GM23248 (cell line): ENCODE measurements around the gene ADRM1. TPM values are rescaled to one million over a fixed set of nuclear protein-coding genes. Genes with fewer than 3 reads are reported as not detected.

Experiments
- DNase-seq: peaks from one replicate; pipeline ENCODE4 v3.0.0-alpha.2; 2015
- H2AFZ ChIP-seq: fragments of 200-600 bp; sonication (generic); 2 replicates; pipeline ENCODE4 v1.6.1; 2016; ENCODE audit warnings: antibody characterized with exemption
- H3F3A ChIP-seq: fragments of 200-600 bp; sonication (generic); 2 replicates; pipeline ENCODE4 v1.6.1; 2016; ENCODE audit warnings: mild to moderate bottlenecking, antibody characterized with exemption, mixed run types; ENCODE audit not compliant: insufficient read depth
- H3K27ac ChIP-seq: fragments of 200-600 bp; sonication (generic); 2 replicates; pipeline ENCODE4 v1.5.1; 2016; ENCODE audit warnings: mild to moderate bottlenecking
- H3K27me3 ChIP-seq: fragments of 200-600 bp; sonication (generic); replicated peaks from 2 replicates; pipeline ENCODE4 v1.6.1; 2016; ENCODE audit warnings: mild to moderate bottlenecking; ENCODE audit not compliant: insufficient read depth
- H3K36me3 ChIP-seq: fragments of 200-600 bp; sonication (generic); 2 replicates; pipeline ENCODE4 v1.6.1; 2016; ENCODE audit warnings: low read depth, mild to moderate bottlenecking
- H3K4me1 ChIP-seq: fragments of 200-600 bp; sonication (generic); 2 replicates; pipeline ENCODE4 v1.6.1; 2016; ENCODE audit warnings: mild to moderate bottlenecking; ENCODE audit not compliant: insufficient read depth
- H3K4me2 ChIP-seq: fragments of 200-600 bp; sonication (generic); one replicate; pipeline ENCODE4 v1.6.1; 2016; ENCODE audit warnings: mild to moderate bottlenecking; ENCODE audit not compliant: unreplicated experiment
- H3K4me3 ChIP-seq: fragments of 200-600 bp; sonication (generic); 2 replicates; pipeline ENCODE4 v1.5.1; 2016; ENCODE audit warnings: mild to moderate bottlenecking
- H3K79me2 ChIP-seq: fragments of 200-600 bp; sonication (generic); 2 replicates; pipeline ENCODE4 v1.6.1; 2016; ENCODE audit warnings: mild to moderate bottlenecking; ENCODE audit not compliant: insufficient read depth
- H3K9ac ChIP-seq: fragments of 200-600 bp; sonication (generic); 2 replicates; pipeline ENCODE4 v1.6.1; 2016; ENCODE audit warnings: mild to moderate bottlenecking
- H3K9me2 ChIP-seq: fragments of 200-600 bp; sonication (generic); 2 replicates; pipeline ENCODE4 v1.6.1; 2016; ENCODE audit warnings: mixed run types, mild to moderate bottlenecking, moderate library complexity; ENCODE audit not compliant: insufficient read depth
- H3K9me3 ChIP-seq: fragments of 200-600 bp; sonication (generic); one replicate; pipeline ENCODE4 v1.6.1; 2017; ENCODE audit warnings: low read depth
- H4K20me1 ChIP-seq: fragments of 200-600 bp; sonication (generic); 2 replicates; pipeline ENCODE4 v1.6.0; 2016; ENCODE audit not compliant: insufficient read depth
- EZH2 ChIP-seq: fragments of 200-600 bp; sonication (generic); IDR thresholded peaks from 2 replicates; pipeline ENCODE4 v1.6.1; 2018; ENCODE audit warnings: antibody characterized with exemption, mild to moderate bottlenecking; ENCODE audit not compliant: insufficient read depth, poor library complexity, severe bottlenecking
- EZH2phosphoT487 ChIP-seq: fragments of 200-600 bp; sonication (generic); IDR thresholded peaks from 2 replicates; pipeline ENCODE4 v1.6.1; 2018; ENCODE audit warnings: antibody characterized with exemption, moderate library complexity, mild to moderate bottlenecking, low read depth; ENCODE audit not compliant: insufficient read depth
- WGBS, 2 experiments: methylation state at CpG; one replicate each; pipeline ENCODE4 v1.1.6; 2015 to 2017; ENCODE audit warnings: low lambda C conversion rate in 2 of 2, low coverage in 1 of 2; ENCODE audit errors: missing lambda C conversion rate in 2 of 2; 5-methylcytosine and 5-hydroxymethylcytosine counted together
- in situ Hi-C: fragments of 300-500 bp; cut with MboI; formaldehyde crosslinking; loops from 2 replicates; pipeline ENCODE4 v1.15.0; 2020
- polyA plus RNA-seq: library from polyadenylated mRNA; unstranded; fragments of >200 nt; fragmentation: Nextera tagmentation; extraction: Ambion mirVana; gene quantifications from 2 replicates; pipeline ENCODE4 v1.2.1, GENCODE V29; 2016
- total RNA-seq: library from RNA; depleted of rRNA; stranded (reverse); fragments of >200 nt; shearing (Covaris generic); gene quantifications from 2 replicates; pipeline ENCODE4 v1.2.3, GENCODE V29; 2014

Gene ADRM1
- total and polyA plus RNA-seq, 2 experiments from 2014 or later: 138 to 162 TPM

- no peak for TF ChIP-seq EZH2phosphoT487
- no peak for TF ChIP-seq EZH2
- DNase-seq: no peak
- no peak overlapping the region for H3K9ac ChIP-seq
- H3K4me1 ChIP-seq: no peaks in the 10 kb centered on the region
- H3K9me2 ChIP-seq: no peaks in the 10 kb centered on the region
- in situ Hi-C loops: no loop called here
- no peaks in the 10 kb centered on the region for H3K27me3 ChIP-seq
- peaks cover 7% of the 10 kb centered on the region for H3K79me2 ChIP-seq
- H3K9me3 ChIP-seq: no peaks in the 10 kb centered on the region
- H4K20me1 ChIP-seq: no peaks in the 10 kb centered on the region
- H2AFZ ChIP-seq: no peak overlapping the region
- H3K4me2 ChIP-seq: no peak overlapping the region
- no peaks in the 10 kb centered on the region for H3F3A ChIP-seq
- peaks cover 5% of the 10 kb centered on the region for H3K36me3 ChIP-seq
- 75 to 84% methylated on average over 7 of the region's 7 CpGs for WGBS, 2 experiments
- H3K4me3 ChIP-seq: no peak overlapping the region
- no peak overlapping the region for H3K27ac ChIP-seq
These were observed 34.4 kb upstream of the ADRM1 start for GRCh38 chr20:62268228-62268900.

- Histone ChIP-seq H3K36me3 (peaks cover 5% of the 10 kb centered on the region), H2AFZ (no peak overlapping the region), H3K4me1 (no peaks in the 10 kb centered on the region), H3K9me2 (no peaks in the 10 kb centered on the region), H3K79me2 (peaks cover 7% of the 10 kb centered on the region), H3F3A (no peaks in the 10 kb centered on the region), H3K9me3 (no peaks in the 10 kb centered on the region), H3K9ac (no peak overlapping the region), H3K27me3 (no peaks in the 10 kb centered on the region), H3K4me2 (no peak overlapping the region), H3K27ac (no peak overlapping the region), H3K4me3 (no peak overlapping the region), H4K20me1 (no peaks in the 10 kb centered on the region)
- 91% methylated on average over 14 of the region's 14 CpGs for WGBS, 2 experiments
- in situ Hi-C loops: no loop called here
- DNase-seq: no peak
- TF ChIP-seq EZH2 (no peak), EZH2phosphoT487 (no peak)
These were observed 33.4 kb upstream of the ADRM1 start for GRCh38 chr20:62269378-62269777.

- TF ChIP-seq EZH2 (no peak), EZH2phosphoT487 (no peak)
- DNase-seq: no peak
- Histone ChIP-seq H4K20me1 (no peaks in the 10 kb centered on the region), H3K36me3 (peaks cover under 1% of the 10 kb centered on the region; the same call in 1 of the 2 replicates), H3K9me3 (no peaks in the 10 kb centered on the region), H3K4me2 (no peak overlapping the region), H3K9me2 (no peaks in the 10 kb centered on the region), H3K4me1 (no peaks in the 10 kb centered on the region), H3K4me3 (no peak overlapping the region), H3K79me2 (peaks cover 7% of the 10 kb centered on the region), H3K9ac (no peak overlapping the region), H2AFZ (no peak overlapping the region), H3K27ac (no peak overlapping the region), H3K27me3 (no peaks in the 10 kb centered on the region), H3F3A (no peaks in the 10 kb centered on the region)
- 85 to 87% methylated on average over 17 of the region's 17 CpGs for WGBS, 2 experiments
- in situ Hi-C loops: no loop called here
These were observed 32.9 kb upstream of the ADRM1 start for GRCh38 chr20:62269871-62270270.

GRCh38 chr20:62272200-62272599, 30.6 kb upstream of the ADRM1 start:
- H3K36me3 ChIP-seq: no peaks in the 10 kb centered on the region; the same call in 1 of the 2 replicates
- H3K79me2 ChIP-seq: peaks cover 4% of the 10 kb centered on the region
- 81 to 82% methylated on average over 10 of the region's 10 CpGs for WGBS, 2 experiments
- H3K4me2 ChIP-seq: no peak overlapping the region
- in situ Hi-C loops: no loop called here
- no peaks in the 10 kb centered on the region for H3K4me1 ChIP-seq
- TF ChIP-seq EZH2: no peak
- no peak for TF ChIP-seq EZH2phosphoT487
- no peak overlapping the region for H3K4me3 ChIP-seq
- H3K27me3 ChIP-seq: no peaks in the 10 kb centered on the region
- no peaks in the 10 kb centered on the region for H4K20me1 ChIP-seq
- H3K9me3 ChIP-seq: no peaks in the 10 kb centered on the region
- no peak overlapping the region for H3K9ac ChIP-seq
- no peaks in the 10 kb centered on the region for H3F3A ChIP-seq
- H2AFZ ChIP-seq: no peak overlapping the region
- no peaks in the 10 kb centered on the region for H3K9me2 ChIP-seq
- no peak for DNase-seq
- no peak overlapping the region for H3K27ac ChIP-seq
